ENCODE measurements around the gene MAN1A2.

MAN1A2 gene

DNA sequence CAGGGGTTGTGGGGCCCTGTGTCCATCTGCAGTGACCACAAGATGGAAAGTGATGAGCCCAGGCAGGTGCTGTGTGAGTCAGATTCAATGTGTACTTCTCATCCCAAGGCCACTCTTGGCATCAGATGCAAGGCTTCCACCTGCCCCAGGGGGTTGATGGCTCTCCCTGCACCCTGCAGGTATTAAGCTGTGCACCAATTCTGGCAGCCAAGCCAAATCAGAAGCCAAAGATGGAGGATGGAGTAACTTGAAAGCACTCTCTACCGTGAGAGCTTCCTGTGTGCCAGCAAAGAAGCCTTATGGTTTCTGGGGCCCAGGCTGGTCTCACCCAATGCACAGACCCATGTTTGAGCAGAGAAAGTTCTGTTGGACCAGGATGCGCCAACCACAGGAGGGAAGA is 194.3 kb downstream of the MAN1A2 start:
- no peak for DNase-seq

DNA sequence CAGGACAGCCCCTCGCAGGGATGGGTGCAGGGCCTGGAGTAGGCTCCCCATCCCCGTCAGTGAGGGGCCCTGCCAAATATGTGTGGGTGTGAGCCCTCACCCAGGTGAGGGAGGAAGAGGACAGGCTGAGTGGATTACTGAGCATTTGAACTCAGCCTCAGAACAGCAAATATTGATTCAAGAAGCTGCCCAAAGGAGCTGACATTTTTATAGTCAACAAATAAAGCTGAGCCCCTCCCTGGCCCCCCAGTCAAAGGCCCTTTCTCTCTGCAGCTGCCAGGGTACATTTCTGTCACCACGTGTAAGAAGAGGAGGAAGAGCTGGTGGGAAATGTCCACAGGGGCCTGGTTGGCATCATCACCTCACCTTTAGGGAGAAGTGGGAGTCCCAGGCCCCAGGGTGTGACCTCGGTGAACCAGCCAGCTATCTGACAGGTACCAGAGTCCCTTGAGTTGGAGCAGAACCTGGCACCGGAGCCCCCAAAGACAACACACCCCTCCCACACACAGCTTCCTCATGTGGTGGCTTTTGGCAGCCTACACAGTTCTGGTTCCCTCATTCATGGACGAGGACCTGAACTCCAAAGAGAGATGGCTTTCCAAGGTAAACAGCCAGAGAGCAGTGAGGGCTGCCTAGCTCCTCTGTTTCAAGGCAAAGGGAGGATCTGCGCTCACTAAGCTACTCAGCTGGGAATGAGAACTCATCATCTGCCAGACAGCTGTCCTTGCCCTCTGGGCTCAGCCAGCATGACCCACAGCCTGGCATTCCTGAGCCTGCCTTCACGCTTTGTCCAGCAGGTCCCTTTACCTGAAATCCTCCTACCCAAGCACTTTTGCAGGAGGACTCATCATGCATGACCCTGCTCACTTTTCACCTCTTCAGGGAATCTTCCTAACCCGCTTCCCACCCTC is 195.6 kb downstream of the MAN1A2 start:
- no peak for DNase-seq

GRCh38 chr1:117563492-117563875 is 196.2 kb downstream of the MAN1A2 start:
- DNase-seq: no peak

DNA sequence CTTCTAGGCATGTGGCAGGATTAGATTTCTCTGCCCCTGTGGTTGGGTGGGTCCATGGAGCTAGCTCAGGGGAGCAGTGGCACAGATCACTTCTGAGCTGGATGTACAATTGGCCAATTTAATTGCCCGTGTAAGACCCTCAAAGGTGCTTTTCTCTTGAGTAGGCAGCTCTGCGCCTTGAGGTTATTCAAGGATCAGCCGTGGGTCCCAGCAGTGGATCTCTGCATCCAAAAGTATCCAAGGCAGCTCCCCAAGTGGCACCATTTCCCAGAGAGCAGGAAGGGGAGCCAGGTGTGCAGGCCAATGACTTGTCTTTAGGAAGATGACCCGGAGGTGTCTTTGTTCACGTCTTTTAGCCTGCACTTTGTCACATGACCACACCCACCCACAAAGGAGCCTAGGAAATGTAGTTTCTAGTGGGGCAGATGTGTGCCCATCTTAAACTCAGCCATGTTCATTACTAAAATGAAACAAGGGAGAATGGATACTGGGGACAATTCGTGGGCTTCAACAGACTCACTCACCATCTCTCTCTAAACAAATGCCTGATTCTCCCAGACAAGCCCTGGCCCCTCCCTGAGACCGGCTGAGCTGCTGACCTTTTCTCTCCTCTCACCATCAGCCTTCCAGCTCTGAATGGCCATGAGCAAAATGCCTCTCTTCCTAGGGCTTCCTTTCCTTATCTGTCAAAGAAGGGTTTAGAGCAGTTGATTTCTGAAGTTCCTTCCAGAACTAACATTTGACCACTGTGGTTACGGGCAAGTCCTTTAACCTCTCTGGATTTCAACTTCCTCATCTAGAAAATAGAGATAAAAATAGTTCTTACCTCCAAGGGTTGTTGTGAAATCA is 197.2 kb downstream of the MAN1A2 start:
- no peak for DNase-seq

DNA sequence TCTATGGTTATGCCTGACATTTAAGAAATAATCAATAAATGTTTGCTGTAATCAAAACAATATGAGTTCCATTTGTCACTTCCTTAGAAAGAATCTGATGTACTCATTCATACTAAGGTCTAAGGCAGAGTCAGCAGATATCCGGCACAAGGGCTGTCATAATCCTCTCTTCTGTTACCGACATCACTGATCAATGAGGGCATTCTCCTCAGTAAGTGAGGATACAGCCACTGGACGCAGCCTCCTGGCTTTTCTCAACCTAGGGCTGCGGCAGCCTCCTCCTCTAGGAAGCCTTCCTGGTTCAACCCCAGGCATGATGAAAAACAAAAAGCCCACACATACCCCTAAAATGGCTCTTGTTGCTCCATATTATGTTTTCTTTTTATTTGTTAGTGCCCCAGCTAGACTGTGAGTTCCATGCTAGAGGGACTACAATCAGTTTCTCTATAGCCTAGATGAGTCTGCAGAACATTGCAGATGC is 197.9 kb downstream of the MAN1A2 start:
- DNase-seq: no peak

DNA sequence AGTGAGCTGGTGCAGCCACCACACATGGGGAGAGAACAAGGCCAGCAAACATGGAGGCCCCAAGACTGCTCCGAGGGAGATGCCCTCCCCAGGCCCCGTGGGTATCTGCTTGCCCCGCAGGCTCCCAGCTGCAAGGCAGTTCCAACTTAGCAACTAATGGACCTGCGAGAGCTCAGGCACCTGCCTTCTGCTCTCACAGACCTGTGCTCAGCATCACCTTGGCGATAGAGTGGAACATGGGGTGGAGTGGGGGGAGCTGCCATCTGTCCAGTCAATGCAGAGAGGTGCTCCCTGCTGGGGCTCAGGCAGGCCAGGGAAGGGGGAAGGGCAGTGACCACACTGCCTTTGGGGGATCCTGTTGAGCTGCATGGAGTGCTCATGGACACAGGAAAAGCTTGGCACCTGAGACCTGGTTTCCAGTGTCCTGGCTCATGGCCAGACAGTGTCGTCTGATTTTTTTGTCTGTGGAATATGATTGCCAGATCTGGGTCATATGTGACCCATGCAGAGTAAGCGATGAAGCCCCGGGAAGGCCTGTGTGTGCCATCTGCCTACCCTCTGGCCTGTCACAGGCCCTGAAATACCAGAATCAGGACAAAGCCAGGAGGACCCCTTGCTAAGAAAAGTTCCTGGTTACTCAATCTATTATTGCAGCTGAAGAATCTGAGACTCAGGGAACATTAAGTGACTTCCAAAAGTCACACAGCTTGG is 198.7 kb downstream of the MAN1A2 start:
- DNase-seq: peak; percentile 31

GRCh38 chr1:117566556-117566955 is 199.3 kb downstream of the MAN1A2 start:
- DNase-seq: no peak

DNA sequence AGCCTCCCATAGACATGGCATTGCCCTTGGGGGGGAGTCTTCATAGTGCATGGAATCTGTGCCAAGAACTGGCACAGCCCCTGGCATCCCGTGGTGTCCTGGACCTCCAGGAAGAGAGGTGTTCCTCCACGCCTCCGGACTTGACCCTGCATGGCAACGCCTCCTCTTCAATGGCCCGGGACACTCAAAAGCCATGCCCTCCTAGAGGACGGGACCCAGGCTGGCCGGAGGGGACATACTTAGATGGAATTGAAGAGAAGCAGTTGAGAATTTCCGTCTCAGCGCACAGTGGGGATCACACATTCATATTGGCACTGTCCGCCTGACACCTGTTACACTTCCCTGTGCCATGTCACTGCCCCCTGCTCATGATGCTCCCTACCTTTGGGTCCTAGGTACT is 200.2 kb downstream of the MAN1A2 start:
- no peak for DNase-seq

DNA sequence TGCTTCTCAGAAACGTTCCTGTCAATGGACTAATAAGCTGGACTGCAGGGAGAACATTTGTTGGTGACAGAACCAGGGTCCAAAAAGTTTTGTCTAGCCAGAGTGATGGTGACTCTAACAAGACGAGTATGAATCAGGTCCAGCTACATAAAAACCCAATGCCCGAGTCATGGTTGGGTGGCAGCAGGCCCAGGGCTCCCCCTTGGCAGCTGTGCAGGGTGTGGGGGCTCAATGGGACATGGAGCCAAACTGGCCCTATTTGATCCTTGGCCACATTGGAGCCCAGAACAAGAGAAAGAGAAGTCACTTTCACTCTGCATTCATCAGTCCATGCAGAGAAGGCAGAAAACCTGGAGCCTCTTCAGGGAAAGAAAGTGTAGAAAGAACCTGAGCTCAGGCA is 200.7 kb downstream of the MAN1A2 start:
- DNase-seq: no peak

GRCh38 chr1:117568999-117569398 is 201.8 kb downstream of the MAN1A2 start:
- no peak for DNase-seq

GRCh38 chr1:117569856-117570255 is 202.6 kb downstream of the MAN1A2 start:
- DNase-seq: no peak

- DNase-seq: no peak
Measured at GRCh38 chr1:117570988-117571409, 203.8 kb downstream of the MAN1A2 start.

DNA sequence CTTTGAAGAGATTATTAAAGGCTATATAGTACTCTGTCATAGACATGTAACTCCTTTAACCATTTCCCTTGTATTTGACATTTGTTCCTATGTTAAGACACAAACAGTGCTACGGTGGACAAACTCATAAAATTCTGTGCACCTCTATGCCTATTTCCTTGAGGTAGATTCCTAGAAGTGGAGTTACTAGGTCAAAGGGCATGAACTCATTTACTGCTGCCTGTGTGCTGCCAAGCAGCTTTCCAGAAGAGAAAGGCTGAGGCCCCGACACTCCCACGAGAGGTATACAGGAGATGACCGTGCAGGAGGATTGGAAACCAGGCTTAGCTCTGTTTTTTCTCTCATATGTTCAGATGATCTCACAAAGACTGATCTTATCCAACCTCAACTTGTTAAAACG is 204.2 kb downstream of the MAN1A2 start:
- no peak for DNase-seq

- DNase-seq: no peak
Measured at GRCh38 chr1:117572546-117572945, 205.3 kb downstream of the MAN1A2 start.

DNA sequence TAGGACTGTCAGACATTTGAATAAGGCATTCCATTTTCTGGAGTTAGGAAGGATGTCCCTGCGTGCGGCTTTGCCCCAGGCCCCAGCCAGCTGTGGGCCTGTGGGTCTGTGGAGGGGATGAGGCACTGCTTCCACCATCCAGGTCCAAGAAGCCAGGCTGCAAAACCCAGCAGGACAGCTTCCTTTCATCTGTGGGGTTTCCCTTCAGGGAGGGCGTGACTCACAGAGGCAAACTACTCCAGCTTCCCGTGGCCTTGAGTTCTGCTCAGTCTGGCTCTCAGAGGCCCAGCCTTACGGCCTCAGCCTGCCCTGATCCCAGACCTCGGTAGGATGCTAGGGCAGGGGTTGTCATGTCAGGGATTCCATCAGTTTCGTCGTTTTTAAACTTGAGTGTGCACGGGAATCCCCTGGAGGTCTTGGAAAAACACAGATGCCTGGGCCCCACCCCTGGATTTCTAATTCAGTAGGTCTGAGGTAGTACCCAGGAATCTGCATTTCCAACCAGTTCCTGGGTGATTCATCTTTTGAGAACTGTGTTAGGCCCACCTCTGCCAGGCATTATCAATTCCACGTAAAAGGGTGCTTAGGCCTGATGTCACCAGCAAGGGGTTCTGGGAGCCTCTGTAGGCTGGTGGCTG is 206.3 kb downstream of the MAN1A2 start:
- DNase-seq: no peak

DNA sequence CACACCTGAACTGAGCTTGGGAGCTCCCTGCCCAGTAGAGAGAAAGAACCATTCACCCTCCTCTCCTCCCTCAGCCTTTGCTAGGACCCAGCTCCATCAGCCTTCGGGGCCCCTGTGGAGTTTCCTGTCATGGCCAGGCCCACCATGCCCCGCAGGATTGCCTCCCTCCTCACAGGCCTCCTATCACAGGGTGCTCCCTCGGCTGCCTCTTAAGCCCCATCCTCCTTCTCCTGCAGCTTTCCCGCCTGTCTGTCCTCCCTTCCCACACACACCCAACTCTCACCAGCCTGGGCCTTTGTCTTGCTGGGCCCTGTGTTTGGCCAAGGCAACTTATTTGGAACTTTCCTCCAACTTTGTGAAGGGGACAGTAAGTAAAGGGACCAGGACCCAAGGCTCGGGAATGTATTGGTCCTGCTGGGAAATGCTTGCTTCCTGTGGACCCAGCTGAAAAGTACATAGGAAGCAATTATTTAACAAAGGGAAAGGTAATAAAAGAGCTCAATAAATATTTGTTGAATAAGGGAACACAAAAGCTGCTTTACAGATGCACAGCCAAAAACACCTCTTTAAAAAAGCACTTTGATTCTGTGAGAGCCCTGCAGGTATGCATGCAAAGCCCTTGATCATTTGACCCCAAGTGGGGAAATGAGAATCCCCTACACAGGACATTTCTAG is 207.0 kb downstream of the MAN1A2 start:
- DNase-seq: no peak

DNA sequence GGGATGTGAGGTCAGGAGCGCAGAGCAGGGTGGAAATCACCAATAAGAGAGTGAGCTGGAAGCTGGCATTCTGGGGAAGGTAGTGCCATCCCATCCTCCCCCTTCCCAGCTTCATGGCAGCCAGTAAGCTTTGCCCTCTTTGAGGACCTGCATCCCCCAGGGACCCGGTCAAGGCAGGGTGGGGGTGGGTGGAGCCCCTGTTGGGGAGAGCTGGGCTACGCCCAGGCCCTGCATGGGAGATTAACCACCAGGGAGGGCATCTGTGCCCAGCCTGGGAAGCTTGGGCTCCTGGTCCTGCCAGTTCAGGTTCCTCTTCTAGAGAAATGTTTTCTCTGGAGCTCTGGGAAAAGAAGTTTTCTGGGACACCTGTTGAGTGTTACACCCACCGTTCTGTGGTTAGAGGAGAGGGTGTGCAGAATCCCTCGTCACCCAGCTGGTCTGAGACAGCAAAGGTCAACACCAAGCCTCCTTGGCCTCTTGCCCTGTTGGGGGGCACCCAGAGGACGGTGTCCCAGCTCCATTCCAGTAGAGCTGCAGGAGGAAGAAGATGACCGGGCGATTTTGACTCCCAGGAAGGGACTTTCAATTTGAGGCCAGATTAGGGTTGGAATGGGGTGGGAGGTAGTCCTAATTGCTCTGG is 208.5 kb downstream of the MAN1A2 start:
- no peak for DNase-seq

DNA sequence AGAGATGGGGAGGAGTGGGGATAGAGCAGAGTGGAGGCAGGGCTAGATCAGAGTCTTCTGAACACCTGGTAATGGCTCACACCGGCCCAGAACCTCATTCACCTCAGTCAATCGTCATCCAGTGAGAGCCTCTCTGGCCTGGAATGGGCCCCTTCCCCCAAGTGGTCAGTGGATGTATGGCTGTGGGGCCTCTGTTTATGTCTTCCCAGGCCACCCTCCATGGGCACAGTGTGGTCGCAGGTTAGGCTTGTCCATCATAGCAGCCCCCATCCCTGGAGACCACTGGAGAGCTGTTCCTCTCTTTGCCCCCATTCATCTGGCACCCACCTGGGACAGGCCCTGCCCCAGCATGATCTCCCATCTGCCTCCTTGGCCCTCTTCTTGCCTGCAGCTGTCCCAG is 209.0 kb downstream of the MAN1A2 start:
- no peak for DNase-seq

DNA sequence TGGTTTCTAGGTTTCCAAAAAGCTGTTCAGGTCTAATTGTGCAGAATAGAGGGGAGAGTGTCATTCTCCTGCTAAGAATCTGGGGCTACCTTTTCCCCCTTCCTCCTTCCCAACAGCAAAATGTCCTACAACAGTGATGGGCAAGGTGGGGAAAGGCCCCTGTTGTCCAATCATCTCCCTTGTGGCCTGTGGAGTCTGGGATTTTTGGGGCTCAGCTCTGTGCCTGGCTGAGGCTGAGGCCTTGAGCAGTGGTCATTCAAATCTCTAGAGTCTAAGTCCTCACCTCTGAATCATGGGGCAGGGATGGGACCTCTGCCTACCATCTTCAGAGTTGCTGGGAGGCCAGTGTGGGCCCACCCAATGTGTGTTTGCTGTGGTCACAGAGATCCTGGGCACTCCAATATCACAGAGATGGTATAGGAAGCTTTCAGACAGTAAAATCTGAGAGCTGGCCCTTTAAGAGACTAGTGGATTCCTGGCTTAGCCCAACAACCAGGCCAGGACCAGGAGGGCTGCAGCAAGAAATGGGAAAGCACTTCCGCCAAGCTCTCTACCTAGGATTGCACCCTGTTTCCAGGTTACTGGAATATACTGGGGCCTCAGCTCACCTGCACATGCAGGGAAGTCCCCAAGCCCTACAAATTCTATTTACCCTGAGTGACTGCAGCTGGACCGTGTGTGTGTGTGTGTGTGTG is 210.1 kb downstream of the MAN1A2 start:
- no peak for DNase-seq

DNA sequence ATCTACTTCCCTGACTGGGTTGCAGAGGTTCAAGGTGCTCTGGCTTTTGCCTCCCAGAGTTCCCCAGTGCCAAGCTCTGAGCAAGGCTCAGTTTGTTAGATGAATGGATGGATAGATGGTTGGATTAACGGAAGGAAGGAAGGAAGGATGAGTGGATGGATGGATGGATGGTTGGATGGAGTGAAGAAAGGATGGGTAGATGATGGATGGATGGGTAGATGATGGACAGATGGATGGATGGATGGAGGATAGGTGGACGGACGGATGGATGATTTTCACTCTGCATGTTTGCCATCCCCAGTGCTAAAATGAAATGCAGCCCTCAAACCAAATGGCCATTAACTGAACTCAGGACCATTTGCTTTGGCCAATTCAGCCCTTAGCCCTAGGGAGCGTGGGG is 211.2 kb downstream of the MAN1A2 start:
- no peak for DNase-seq

All from COR-L47 (cell line).